HG02571 (cell line): Measurements from ENCODE around the gene ZC3H6.
"Not testable (repeated sequence)": the region's sequence is repeated elsewhere in the genome, so short reads cannot be mapped to it uniquely, and the experiment has no call there.

Experiments
- ATAC-seq: cut with Tn5 transposase; IDR thresholded peaks from one replicate; pipeline ENCODE4 v1.9.1; 2021; ENCODE audit warnings: mild to moderate bottlenecking, moderate library complexity; ENCODE audit not compliant: unreplicated experiment

Gene ZC3H6

GRCh38 chr2:112318515-112318914, 43.1 kb downstream of the ZC3H6 start:
- ATAC-seq: no peak

GRCh38 chr2:112321375-112322320, 46.3 kb downstream of the ZC3H6 start:
- ATAC-seq: no peak

- no peak for ATAC-seq
Observed at GRCh38 chr2:112322919-112323318, 47.5 kb downstream of the ZC3H6 start.

GRCh38 chr2:112332123-112332696, 56.8 kb downstream of the ZC3H6 start:
- ATAC-seq: no peak

GRCh38 chr2:112335600-112335999, 60.2 kb downstream of the ZC3H6 start:
- ATAC-seq: no peak

- ATAC-seq: no peak
Observed at GRCh38 chr2:112339986-112340385, 64.6 kb downstream of the ZC3H6 start.

- no peak for ATAC-seq
Observed at GRCh38 chr2:112340475-112341267, 65.3 kb downstream of the ZC3H6 start.

- no peak for ATAC-seq
Observed at GRCh38 chr2:112342067-112342550, 66.7 kb downstream of the ZC3H6 start.

GRCh38 chr2:112343827-112344585, 68.6 kb downstream of the ZC3H6 start:
- no peak for ATAC-seq

- no peak for ATAC-seq
Observed at GRCh38 chr2:112345030-112346027, 69.9 kb downstream of the ZC3H6 start.

- not testable (repeated sequence) for ATAC-seq
Observed at GRCh38 chr2:112352292-112352691, 76.9 kb downstream of the ZC3H6 start.

- not testable (repeated sequence) for ATAC-seq
Observed at GRCh38 chr2:112352809-112353603, 77.6 kb downstream of the ZC3H6 start.

- ATAC-seq: not testable (repeated sequence)
Observed at GRCh38 chr2:112354335-112354734, 78.9 kb downstream of the ZC3H6 start.

- not testable (repeated sequence) for ATAC-seq
Observed at GRCh38 chr2:112360055-112360454, 84.7 kb downstream of the ZC3H6 start.
